ENCODE results near the gene CCDC78. TPM values are rescaled to one million over a fixed set of nuclear protein-coding genes. Genes with fewer than 3 reads are reported as not detected.
A peak's percentile ranks its signal among the peaks of the same experiment; 100 is the strongest.

CCDC78 gene
- total and polyA plus RNA-seq, 2 of the 13 experiments (the other 11 are each of a cell fraction or from before 2014, with no cell fraction given): 0.53 to 1.5 TPM

DNA sequence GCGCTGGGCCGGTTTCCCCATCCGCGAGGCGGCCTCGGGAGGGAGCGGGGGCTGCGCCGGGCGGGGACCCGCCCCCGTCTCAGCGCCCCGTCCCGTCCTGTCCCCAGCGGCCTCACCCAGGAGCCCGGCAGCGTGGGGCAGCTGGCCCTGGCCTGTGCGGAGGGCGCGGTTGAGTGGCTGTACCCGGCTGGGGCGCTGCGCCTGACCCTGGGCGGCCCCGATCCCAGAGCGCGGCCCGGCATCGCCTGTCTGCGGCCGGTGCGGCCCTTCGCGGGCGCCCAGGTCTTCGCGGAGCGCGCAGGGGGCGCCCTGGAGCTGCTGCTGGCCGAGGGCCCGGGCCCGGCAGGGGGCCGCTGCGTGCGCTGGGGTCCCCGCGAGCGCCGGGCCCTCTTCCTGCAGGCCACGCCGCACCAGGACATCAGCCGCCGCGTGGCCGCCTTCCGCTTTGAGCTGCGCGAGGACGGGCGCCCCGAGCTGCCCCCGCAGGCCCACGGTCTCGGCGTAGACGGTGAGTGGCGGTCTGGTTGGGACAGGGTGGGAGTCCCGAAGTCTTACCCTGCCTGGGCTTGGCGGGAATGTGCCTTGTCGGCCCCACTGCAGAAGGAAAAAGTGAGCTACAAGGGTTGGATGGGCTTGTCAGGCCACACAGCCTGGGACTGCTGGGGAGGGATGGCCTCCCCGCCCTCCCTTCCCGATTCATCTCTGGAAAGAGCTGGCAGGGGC is 10.6 kb downstream of the CCDC78 start (continued):
- TF ChIP-seq PRDM10 (CRISPR knock-in tag; IDR thresholded peaks at IDR 0.05; ENCODE audit: low read depth) (no peak), ZFP36 (IDR thresholded peaks at IDR 0.05; ENCODE audit: borderline replicate concordance, low read depth, low read length, partially characterized antibody) (no peak), TFDP1 (CRISPR knock-in tag; IDR thresholded peaks at IDR 0.05; ENCODE audit: borderline replicate concordance) (0 out of 2 replicates have a peak, but pooled peaks have one; percentile 9), ZNF446 (CRISPR knock-in tag; IDR thresholded peaks at IDR 0.05) (peak; percentile 75; the same call in 1 of the 2 replicates), THAP7 (CRISPR knock-in tag; IDR thresholded peaks at IDR 0.05) (peak; percentile 31), CTCF (CRISPR knock-in tag; IDR thresholded peaks at IDR 0.05) (peak; percentile 33; the same call in 1 of the 2 replicates), ZNF766 (CRISPR knock-in tag; IDR thresholded peaks at IDR 0.05; ENCODE audit: borderline replicate concordance) (no peak), TGIF2 (CRISPR knock-in tag; IDR thresholded peaks at IDR 0.05) (0 out of 2 replicates have a peak, but pooled peaks have one; percentile 24), HNRNPLL (IDR thresholded peaks at IDR 0.05; ENCODE audit: low read depth, low read length, poor library complexity, severe bottlenecking) (peak; percentile 37)
- TF ChIP-seq, protein P1, sequence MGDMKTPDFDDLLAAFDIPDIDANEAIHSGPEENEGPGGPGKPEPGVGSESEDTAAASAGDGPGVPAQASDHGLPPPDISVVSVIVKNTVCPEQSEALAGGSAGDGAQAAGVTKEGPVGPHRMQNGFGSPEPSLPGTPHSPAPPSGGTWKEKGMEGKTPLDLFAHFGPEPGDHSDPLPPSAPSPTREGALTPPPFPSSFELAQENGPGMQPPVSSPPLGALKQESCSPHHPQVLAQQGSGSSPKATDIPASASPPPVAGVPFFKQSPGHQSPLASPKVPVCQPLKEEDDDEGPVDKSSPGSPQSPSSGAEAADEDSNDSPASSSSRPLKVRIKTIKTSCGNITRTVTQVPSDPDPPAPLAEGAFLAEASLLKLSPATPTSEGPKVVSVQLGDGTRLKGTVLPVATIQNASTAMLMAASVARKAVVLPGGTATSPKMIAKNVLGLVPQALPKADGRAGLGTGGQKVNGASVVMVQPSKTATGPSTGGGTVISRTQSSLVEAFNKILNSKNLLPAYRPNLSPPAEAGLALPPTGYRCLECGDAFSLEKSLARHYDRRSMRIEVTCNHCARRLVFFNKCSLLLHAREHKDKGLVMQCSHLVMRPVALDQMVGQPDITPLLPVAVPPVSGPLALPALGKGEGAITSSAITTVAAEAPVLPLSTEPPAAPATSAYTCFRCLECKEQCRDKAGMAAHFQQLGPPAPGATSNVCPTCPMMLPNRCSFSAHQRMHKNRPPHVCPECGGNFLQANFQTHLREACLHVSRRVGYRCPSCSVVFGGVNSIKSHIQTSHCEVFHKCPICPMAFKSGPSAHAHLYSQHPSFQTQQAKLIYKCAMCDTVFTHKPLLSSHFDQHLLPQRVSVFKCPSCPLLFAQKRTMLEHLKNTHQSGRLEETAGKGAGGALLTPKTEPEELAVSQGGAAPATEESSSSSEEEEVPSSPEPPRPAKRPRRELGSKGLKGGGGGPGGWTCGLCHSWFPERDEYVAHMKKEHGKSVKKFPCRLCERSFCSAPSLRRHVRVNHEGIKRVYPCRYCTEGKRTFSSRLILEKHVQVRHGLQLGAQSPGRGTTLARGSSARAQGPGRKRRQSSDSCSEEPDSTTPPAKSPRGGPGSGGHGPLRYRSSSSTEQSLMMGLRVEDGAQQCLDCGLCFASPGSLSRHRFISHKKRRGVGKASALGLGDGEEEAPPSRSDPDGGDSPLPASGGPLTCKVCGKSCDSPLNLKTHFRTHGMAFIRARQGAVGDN (CRISPR knock-in tag; IDR thresholded peaks at IDR 0.05): peak; percentile 79
